NCI-H1092 treated with DMSO at 0.1 percent for 48 hours (cell line): ENCODE data around the gene SAMD4A.
"Not testable (repeated sequence)": the region's sequence is repeated elsewhere in the genome, so short reads cannot be mapped to it uniquely, and the experiment has no call there.

Experiments used
- DNase-seq: peaks from one replicate; lab custom pipeline; 2025; lab: John Stamatoyannopoulos, UW

Gene SAMD4A

DNA sequence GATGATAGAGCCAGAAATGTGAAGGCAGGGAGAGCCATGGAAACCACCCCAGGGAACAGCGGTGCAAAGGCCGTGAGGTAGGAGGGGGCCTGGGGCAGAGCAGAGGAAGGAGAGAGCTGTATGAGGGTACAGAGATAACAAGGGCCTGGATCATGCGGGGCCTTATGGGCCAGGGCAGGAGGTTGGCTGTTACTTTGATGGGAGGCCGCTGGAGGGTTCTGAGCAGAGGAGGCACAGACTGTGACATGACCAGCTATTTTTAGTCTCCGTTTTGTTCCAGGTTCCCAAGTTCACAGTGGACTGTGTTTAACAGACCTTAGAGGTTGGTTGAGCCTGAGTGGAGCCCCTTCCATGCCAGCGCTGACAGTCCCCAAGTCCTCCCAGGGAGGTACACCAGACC is 217.1 kb downstream of the SAMD4A start:
- no peak for DNase-seq

DNA sequence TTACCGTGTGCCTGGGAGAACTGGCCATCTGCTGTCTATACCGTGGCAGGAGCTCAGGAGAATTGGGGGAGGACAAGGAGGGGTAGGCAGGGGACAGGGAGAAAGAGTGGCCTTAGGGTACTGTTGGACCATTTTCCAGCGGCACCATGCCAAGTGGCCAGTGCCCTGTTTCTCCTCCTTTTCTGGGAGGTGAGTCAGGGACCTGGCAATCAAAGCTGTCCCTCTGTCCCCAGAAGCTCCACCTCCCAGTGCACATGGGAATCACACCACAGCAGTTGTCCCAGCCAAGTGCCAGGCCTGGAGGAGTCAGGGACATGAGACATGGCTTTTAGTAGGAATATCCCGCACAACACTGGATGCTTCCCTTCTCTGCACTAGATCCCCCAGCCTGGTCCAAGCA is 217.7 kb downstream of the SAMD4A start:
- no peak for DNase-seq

DNA sequence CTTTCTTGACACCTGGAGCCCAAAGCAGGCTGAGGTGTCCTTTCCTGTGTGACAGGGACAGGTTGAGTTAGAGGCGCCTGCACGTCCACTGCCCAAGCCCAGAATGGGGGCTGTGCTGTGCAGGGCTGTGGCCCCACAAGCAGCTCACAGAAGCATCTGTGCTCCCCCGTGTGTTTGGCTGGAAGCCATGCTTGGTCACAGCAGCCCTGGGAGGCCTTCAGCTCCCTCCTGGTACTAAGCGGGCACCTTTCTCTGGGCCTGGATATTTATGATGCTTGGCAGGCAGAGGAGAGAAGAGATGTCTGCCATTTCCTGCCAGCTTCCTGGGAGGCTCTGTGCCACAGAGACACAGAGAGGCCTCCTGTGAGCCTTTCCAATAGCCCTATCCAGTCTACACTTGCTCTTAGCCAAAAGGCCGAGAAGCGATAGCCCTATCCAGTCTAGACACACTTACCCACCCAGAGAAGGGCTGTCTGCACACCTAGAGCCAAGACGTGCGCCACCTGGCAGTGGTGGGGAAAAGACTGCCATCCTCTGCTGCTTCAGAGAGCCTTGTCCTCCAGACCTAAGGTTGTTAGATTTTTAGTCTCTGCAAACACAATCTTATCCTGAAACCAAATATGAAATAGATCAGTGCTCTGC is 218.3 kb downstream of the SAMD4A start:
- peak; percentile 45 for DNase-seq

DNA sequence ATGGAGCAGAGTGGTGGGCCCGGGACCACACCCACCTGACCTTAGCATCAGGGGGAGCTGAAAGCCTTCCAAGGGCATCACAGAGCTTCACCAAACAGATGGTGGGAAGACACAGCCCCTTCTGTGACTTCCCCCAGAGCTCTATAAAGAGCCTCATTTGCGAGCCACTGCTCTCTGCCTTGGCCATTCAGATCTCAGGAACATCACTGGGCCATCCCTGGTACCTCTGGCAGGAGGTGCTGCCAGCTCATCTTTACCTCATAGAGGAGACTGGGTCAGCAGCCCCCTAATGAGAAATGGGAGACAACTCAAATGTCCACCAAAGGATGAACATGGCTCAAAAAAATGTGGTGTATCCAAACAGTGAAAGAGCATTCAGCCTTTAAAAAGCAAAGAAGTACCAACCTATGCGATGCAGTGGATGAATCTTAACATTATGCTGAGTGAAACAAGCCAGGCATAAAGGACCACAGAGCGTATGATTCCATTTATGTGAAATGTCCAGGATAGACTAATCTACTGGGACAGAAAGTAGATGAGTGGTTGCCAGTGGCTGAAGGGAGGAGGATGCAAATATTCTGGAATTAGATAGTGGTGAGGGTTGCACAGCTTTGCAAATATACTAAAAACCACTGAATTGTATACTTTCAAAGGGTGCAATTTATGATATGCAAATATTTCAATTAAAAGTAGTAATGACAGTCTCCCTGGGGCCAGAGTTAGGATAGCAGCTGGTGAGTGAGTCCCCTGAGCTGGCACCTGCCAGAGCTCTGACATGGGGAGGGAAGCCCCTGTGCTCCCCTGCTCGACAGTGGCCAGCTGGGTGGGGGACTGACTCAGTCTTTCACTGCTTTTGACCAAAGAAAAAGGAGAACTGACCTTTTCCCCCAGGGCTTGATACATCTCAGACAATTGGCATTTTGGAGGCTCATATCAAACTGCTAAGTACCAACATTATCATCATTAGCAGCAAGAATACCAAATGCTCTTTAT is 219.1 kb downstream of the SAMD4A start:
- DNase-seq: no peak

DNA sequence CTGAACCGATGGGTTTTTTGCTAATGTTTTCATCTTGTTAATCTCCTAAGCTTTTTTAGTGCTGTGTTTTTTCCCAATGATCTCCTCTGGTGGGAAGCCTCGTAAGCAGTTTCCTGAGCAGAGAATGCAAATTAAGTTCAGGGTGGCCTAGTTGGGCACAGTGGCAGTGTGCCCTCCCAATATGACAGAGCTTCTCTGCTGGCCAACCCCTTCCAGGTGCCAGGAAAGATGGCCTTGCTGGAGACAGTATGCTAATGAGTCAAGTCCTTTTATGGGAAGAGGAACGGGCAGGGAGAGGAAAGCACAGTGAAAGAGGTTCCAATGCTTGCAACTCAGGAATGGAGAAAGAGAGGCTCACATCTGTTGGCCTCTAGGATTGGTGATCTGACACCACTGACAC is 219.9 kb downstream of the SAMD4A start:
- no peak for DNase-seq

DNA sequence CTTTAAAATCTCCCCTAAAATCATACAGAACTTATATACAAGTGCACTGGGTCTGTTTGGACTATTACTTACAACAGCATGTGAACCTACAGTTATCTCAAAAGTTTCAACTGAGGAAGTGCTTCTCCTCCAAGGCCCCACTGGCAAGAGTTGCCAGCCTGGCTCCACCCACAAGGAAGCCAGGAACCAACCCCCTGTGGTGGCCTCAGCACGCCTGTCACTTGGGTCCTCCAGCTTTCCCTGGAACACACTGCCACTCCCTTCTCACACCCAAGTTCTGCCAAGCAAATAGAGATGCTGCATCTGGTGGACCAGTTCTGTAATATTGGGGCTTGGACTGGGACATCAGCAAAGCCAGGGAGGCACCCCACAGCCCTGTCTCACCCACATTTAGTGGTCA is 220.3 kb downstream of the SAMD4A start:
- DNase-seq: no peak

DNA sequence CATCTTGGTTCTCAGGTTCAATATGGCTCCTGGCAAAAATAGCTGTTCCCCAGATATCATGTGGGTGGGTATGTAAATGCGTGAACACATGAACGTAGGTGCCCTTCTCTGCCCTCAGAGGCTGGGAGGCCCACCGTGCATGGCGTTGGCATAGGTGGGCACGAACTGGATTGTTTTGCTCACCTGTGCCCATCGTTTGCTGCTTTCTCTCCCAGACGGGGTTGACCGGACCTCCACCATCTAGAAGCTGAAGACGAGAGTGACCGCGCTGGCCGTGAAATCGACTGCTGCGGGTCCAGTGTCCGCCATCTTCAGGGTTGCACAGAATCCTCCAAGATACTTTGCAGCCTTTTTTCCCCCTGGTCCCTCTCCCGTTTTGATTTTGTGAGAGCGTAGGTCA is 221.8 kb downstream of the SAMD4A start:
- no peak for DNase-seq

DNA sequence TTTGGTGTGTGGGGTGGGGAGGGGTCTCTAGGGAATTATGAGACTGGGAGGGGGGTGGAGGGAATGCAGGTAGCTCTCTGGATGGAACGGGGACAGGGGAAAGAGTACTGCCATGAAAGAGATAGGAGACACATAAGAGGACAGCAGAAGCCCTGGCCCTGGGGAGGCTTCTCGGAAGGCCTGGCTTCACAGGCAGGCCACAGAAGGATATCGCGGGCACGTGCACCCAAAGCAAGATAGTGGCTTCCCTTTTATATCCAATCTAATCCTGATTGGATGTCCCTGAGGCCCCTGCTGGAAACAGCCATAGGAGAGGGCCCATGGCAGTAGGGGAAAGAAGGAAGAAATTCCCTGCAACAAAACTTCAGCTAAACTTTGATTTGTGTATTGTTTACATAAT is 222.2 kb downstream of the SAMD4A start:
- DNase-seq: no peak

DNA sequence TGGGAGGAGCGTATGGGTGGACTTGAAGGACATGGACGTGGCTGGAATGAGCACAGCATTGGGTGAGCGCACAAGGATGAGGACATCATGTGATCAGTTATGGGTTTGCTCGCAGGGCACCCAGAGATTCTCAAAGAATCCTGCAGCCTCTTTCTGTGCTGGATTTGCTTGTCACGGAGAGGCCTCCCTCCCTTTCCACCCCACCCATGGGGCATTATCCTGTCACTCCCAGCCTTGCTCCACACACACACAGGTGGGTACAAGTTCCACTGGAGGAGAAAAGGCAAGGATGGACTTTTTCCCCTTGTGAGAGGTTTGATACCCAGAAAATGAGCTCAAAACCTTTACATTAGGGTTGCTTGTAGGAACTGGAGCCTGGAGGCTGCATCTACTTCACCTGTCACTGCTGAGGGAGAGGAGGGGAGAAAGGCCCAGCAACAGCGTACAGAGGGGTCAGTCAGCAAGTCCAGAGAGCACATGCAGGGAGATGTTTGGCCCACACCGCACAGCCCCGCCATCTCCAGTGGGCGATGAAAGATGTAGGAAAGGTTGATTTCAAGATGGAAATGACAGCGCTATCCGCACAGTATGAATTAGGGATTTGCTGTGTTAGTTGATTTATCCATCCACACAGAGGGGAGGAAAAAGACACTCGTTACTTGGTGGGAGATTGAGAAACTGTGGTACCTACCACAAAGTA is 223.0 kb downstream of the SAMD4A start:
- DNase-seq: no peak

DNA sequence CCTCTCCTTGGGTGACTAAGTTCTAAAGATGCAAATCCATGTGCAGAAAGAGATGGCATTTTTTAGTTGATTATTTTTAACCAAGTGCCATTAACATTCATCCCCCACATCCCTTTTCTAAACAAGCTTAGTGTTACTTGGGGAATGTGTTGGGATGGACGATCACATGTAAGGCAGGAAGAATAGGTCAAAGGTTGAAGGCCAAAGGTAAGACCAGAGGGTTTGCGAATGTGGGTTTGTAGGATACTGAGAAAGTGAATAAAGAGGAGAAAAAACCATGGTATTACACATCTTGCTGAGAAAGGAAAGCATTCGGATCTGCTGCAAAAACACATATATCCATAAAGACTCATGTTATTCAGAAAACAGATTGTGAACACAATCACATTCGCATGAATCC is 224.1 kb downstream of the SAMD4A start:
- DNase-seq: no peak

DNA sequence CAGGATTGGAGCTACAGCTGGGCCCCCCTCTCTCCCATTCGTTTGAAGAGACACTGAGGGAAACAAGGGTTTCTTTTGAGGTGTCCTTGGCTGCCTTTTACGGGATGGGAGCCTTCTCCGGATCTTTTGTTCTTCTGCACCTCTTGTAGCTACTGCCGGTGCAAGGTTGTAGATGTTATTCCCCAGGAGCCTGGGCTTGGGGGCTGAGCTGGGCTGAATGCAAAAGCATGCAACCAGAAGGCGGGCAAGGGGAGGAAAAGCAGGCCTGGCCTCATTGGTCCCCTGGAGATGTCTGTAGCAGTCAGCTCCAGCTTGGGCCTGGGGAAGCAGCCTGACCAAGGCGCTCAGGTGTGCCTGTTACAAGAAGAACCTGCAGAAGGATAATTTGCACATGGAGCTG is 225.4 kb downstream of the SAMD4A start:
- DNase-seq: no peak

DNA sequence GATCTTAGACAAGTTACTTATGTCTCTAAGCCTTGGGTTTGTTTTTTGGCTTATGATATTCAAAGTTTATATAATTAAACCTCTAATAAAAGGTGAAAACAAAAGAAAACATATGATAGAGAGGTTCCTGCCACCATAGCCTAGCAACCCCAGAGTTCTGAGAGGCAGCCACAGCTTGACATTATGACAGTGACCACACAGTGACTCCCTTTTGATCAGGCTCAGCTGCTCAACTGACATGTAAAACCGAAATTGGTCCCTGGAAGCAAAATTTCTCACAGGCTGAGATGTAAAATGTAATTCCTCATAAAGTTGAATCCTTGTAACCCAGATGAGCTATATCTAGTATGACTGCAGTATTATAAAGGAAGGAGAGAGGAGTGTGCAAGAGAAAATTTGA is 227.2 kb downstream of the SAMD4A start:
- no peak for DNase-seq

DNA sequence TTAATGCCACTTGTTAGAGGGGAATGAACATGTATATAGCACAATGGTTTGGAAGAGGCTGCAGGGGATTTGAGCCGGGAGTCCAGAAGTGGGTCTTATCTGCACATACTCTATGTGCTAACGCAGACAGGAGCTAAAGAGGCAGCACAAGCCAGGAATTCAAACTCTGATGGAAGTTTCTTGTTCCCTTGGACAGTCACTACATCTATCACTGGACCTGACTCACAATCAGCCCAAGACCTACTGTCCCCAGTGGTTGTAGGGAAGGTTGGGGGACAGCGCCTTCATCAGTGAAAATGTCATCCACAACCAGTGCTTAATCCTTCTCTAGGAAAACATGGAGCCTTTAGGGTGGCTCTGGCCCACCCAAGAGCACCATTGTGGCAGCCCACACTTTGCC is 227.9 kb downstream of the SAMD4A start:
- DNase-seq: no peak

DNA sequence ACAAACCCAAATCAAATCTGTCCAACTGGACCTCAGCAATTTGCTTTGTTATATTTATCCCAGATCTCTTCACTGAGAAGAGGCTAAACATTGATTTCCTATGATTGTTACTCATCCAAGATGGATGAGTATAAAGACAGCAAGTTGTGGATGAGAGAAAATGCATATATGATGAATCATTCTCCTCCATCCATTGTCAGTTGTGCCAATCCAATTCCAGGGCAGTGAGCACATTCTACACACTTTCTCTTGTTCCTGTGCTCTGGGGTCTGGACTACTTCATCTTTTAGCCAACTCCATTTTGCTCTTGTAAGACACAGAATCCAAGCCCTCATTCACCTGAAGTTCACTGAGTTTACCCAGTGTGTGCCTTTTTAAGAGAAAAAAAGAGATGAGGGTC is 230.0 kb downstream of the SAMD4A start:
- DNase-seq: no peak

DNA sequence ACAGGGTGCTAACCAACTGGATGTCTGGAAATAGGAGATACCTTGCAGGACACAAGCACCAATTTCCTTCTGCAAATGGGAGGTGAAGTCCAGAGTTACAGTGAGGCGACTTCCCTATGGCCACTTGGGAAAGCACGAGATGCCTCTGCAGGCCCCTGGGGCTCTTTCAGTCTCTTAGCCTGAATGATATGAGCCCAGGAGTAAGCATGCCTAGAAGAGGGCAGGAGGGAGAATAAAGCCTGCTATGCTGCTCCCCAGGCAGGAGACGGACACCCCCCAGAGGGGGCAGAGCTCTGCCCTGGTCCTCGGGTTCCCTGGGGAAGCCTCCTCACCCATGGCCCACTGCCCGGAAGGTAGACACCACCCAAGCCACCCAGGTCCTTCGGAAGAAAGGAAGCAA is 230.6 kb downstream of the SAMD4A start:
- no peak for DNase-seq

DNA sequence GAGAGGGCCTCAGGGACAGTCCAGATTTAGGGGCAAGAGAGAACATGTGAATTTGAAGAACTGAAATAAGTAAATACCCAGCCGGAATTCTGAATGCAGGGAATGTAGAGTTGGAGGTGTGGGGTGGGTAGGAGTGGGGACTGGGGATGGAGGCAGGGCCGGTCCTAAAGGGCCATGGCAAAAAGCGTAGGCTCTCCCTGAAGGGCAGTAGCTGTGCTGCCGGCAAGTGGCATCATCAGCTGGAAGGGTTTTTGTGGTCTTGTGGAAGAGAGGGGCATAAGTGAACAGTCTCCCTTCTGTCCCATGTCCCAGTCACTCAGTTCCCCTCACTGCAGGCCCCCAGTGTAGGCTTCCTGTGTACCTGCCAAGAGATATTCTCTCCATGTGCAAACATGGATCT is 231.1 kb downstream of the SAMD4A start:
- no peak for DNase-seq

DNA sequence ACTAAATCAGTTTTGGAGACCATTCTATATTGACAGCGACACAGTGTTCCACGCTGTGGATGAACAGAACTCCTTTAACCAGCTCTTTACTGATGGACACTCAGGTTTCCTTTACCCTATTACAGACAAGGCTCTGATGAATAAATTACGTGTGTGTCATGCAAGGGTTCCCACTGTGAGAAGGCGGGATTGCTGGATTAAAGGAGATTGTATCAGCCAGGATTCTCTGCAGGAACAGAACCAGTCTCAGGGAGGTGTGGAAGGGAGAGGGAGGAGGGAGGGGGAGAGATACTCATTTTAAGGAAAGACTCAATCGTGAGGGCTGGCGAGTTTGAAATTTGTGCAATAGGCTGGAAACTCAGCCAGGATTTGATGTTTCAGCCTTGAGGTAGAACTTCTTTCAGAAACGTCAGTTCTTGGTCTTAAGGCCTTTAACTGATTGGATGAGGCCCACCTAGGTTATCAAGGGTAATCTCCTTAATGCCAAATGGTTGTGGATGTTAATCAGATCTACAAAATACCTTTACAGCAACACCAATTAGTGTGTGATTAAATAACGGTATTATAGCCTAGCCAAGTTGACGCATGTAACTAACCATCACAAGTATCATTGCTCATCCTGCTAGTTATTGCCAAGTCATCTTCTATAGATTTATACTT is 231.7 kb downstream of the SAMD4A start:
- no peak for DNase-seq

DNA sequence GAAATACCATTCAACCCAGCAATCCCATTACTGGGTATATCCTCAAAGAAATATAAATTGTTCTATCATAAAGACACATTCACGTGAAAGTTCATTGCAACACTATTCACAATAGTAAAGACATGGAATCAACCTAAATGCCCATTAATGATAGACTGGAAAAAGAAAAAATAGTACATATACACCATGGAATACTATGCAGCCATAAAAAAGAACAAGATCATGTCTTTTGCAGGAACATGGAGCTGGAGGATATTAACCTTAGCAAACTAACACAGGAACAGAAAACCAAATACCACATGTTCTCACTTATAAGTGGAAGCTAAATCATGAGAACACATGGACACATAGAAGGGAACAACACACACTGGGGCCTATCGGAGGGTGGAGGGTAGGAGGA is 234.6 kb downstream of the SAMD4A start:
- DNase-seq: not testable (repeated sequence)

DNA sequence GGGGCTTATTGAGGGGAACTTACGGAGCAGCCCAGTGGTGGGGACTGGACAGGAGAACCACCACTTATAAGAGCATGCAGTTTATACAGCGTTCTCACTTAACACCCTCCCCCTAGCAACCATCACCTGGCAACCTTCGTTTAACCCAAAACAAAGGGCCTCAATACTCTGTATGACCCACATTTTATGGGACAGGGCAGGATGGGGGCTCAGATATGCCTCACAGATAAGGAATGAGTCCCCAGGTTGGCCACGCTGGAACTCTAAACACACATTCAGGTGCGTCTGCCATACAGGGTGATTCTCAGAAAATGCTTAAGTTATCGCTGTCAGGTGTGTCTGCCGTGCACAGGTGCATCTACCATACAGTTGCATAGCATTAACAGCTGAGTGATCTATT is 236.5 kb downstream of the SAMD4A start:
- no peak for DNase-seq

DNA sequence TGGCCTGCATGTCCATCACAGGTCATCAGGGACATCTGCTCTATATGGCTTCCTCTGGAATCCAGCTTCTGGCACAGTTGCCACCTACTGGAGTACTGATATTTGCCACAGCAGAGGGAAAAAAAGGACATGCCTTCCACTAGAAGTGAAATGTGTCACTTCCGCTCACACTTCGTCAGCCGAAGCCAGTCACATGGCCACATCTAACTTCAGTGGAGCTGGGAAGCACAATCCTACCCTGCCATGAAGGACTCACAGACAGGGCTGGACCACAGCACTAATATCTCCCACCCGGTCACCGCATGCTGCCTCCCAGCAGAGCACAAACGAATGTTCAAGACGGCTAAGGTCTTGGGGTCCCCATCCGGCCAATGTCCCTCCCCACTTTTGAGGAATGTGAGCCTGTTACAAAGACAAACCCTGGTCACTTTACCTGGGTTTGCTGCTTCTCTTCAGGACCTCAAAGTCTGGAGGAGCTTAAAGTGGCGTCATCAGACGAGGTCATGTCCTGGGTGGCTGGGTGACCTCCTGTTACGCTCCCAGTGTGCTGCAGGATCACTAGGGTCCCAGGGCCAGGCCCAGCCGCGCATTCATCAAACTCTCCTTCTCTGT is 237.1 kb downstream of the SAMD4A start:
- DNase-seq: no peak

DNA sequence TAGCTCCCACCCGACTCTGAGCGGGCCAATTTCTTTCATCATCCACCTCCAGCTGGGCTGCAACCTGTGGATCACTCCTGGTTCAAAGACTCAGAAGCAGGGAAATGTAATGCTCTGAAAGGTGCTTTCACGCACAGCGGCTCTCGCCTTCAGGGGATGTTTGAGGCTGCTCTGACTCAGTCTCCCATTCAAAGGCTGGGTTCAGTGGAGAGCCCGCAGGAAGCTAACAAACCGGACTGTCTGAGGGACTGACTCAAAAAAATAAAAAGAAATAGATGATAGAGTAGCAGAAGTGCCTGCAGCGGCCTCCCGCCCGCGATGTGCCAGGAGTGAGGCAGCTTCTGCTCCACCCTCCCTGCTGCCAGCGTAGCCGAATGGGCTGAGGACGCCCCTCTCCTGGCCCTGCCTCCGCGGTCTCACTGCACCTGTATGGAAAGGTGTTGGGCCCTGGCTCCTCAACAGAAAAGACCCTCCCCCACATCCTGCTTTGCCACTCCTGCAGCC is 237.7 kb downstream of the SAMD4A start:
- no peak for DNase-seq

DNA sequence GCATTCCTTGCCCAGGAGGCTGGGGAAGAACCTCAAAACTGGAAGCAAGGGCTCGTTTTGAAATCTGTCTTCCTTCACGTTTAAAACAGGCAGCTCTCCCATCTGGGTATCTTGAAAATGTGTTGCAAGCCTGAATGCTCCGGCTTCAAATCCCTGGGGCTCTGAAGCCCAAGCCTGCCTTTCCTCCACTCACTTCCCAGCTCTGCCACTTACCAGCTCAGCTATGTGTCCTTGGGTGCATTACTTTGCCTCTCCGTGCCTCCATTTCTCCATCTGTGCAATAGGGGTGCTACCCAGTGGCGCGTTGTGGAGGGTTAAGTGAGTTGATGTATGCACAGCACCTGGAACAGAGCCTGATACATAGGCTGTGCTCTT is 238.1 kb downstream of the SAMD4A start:
- no peak for DNase-seq
